Cardiac fibroblast (primary cell): Measurements from ENCODE around the gene PSKH1.
"Not testable (repeated sequence)": the region's sequence is repeated elsewhere in the genome, so short reads cannot be mapped to it uniquely, and the experiment has no call there.

ENCODE experiments used
- DNase-seq, 2 donors: peaks; one replicate each; pipeline versions ENCODE4 v3.0.0 to v3.0.0-alpha.2; 2010; ENCODE audit warnings: low read depth in 2 of 2
- H3K4me3 ChIP-seq, 2 donors: replicated peaks in 1 of 2; 1 replicate in 1 of 2; 2 replicates in 1 of 2; pipeline ENCODE4 v1.5.1; 2011; ENCODE audit warnings: low read depth in 2 of 2, low read length in 2 of 2, mild to moderate bottlenecking in 2 of 2, moderate library complexity in 1 of 2
- TF ChIP-seq, protein P1 (sequence below): IDR thresholded peaks from one replicate; pipeline ENCODE4 v1.5.1; 2011; ENCODE audit warnings: low read depth, mild to moderate bottlenecking, low read length, inconsistent platforms

The PSKH1 gene

DNA sequence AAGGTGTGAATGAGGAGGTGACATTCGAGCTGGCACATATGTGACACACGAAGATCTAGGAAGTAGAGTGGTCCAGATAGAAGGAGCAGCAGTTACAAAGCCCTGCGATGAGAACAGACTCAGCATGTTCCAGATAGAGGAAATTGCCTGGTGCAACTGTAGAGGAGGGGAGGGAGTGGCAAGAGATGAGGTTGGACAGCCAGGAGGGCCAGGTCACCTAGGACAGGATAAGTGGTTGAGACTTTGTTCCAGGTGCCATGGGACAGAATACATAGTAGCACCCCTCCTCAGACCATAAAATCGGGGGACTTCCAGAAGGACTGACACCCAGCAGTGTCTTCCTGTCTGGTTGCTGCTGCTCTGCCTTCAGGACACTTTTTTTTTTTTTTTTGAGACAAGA, 34.6 kb upstream of the PSKH1 start:
- DNase-seq = no peak
- TF ChIP-seq, protein P1, sequence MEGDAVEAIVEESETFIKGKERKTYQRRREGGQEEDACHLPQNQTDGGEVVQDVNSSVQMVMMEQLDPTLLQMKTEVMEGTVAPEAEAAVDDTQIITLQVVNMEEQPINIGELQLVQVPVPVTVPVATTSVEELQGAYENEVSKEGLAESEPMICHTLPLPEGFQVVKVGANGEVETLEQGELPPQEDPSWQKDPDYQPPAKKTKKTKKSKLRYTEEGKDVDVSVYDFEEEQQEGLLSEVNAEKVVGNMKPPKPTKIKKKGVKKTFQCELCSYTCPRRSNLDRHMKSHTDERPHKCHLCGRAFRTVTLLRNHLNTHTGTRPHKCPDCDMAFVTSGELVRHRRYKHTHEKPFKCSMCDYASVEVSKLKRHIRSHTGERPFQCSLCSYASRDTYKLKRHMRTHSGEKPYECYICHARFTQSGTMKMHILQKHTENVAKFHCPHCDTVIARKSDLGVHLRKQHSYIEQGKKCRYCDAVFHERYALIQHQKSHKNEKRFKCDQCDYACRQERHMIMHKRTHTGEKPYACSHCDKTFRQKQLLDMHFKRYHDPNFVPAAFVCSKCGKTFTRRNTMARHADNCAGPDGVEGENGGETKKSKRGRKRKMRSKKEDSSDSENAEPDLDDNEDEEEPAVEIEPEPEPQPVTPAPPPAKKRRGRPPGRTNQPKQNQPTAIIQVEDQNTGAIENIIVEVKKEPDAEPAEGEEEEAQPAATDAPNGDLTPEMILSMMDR = no peak
- no peak overlapping the region for H3K4me3 ChIP-seq

DNA sequence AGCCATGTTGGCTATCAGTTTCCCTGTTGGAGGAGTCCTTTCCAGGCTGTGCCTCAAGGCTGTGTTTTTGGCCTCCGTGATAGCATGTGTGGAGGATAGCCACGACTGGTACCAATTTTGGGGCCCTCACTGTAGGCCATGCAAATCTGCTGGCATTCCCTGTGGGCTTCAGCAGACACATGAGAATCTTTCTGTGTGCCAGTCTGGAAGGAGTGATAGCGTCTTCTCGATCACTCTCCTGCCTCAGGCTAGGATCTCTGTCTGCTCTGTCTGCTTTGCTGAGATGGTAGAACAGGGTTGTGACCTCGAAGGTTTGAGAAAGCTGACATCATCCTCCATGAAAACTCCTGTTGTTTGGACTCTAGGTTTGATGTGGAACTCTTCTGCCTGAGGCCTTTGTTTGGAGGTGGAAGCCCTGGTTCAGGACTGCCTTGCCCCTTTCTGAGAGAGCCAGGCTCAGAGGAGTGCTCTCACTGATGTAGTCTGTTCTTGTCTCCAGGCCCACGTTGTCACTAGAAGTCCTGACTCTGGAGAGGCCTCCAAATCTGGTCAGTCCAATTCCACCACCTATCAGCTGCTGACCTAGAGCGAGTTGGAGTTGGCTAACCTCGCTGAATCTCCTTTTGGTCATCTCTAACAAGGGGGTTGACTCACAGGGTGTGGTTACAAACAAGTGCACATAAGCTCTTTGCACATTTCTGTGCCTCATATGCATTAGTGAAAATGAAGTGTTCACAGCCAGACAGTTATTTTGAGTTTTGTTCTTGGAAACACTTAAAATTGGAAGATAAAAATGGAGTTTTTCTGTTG, 32.3 kb upstream of the PSKH1 start:
- TF ChIP-seq, protein P1 = no peak
- DNase-seq = peak; percentile 17 to 77
- no peak overlapping the region for H3K4me3 ChIP-seq

DNA sequence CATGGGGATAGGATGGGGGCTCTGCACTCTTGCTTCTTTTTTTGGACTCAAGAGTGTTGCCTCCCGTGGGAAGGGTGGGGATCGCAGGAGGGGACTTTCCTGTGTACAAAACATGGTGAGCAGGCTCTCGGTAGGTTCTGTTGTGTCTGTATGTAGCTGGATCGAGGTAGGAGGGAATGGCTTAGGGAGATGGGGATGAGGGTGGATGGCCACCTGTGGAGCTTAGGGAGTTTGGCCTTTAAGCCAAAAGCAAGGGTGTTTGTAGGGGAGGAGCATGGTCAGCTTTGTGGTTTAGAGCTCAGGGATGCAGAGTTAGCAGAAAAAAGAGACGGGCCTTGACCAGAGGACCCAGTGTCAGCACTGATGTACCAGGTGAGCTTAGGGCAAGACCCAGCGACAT, 31.2 kb upstream of the PSKH1 start:
- TF ChIP-seq, protein P1 = no peak
- no peak overlapping the region for H3K4me3 ChIP-seq
- no peak for DNase-seq

DNA sequence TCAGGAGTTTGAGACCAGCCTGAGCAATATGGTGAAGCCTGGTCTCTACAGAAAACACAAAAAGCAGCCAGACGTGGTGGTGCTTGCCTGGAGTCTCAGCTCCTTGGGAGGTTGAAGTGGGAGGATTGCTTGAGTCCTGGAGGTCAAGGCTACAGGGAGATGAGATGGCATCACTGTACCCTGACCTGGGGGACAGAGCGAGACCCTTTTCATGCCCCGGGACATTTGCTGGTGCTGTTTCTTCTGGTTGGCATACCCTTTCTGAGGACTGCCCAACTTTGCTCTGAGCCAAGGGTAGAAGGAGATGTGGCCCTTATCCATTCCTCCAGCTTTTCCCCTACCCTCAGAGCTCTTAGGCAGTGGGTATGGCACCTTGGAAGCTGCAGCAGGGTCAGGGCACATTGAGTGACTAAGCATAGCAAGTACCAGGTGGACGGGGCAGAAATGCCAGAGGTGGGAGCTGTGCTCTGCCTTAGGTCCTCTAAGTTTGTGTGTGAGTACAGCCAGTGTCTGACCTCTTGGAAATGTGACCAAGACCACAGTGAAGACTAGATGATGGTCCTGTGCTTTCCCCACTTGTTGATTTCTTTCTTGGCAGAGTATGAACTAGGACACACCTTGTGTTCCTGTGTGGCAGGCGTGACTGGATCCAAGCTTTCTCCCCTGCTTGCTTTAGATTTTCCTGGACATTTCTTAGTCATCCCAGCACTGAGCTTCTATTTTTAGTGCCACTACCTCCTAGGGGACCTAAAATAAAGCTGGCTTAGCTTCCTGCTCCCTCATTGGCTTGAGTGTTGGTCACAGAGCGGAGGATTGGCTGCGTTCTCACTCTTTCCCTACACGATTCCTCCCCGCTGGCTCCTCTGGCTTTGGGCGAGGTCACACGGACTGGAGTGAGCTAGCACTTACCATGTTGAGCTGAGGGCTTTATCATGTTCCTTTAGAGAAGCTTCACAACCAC, 30.2 kb upstream of the PSKH1 start:
- DNase-seq = peak; percentile 79 to 90
- peak overlapping the region in 1 of 2 donors; percentile 0 for H3K4me3 ChIP-seq
- TF ChIP-seq, protein P1 = no peak

DNA sequence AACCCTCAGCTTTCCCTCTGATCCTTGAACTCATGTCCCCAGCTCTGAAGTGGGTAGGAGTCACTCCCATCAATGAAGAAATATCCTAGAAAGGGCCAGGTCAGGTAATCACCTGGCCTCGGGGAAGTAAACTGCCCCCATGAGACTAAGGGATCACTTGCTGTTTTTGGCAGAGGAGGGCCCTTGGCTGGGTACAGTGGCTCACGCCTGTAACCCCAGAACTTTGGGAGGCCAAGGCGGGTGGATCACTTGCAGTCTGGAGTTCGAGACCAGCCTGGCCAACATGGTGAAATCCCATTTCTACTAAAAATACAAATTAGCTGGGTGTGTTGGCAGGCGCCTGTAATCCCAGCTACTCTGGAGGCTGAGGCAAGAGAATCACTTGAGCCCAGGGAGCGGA, 29.0 kb upstream of the PSKH1 start:
- DNase-seq, H3K4me3 ChIP-seq: not testable (repeated sequence)

DNA sequence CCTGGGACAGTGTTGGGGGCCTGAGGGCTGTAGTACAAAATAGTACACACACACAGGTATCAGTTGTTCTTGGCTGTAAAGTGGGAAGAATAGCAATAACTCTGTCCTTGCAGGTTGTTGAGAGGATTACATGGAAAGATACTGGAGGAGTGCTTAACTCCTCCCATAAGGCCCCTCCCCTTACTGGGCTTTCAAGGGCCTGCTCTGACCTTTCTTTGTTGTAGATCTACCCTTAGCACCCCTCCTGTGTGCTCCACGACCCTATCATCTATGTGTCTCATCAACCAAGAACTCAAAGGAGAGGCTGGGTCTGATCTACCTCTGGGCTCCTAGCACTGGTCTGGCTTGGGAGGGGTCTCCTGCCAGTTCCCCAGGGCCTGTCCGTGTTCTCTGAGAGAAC, 28.5 kb upstream of the PSKH1 start:
- DNase-seq = no peak
- H3K4me3 ChIP-seq = no peak overlapping the region
- TF ChIP-seq, protein P1 = no peak

DNA sequence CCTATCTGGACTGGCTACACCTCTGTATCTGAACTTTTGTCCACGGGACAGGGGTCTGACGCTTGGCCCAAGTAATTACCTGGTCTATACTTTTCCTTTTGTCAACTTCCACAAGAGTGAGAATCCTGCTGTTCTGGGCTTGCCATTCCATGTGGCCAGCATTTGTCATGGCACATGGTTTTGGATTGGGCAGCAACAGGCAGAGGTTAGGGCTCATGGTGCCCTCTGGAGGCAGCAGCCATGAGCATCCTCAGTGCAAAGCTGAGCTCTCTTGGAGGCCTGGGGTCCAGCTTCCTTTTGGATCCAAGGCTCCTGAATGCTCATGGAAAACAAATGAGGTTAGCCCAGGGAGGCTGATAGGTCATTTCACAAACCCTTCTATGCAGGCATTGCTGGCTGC, 27.7 kb upstream of the PSKH1 start:
- no peak overlapping the region for H3K4me3 ChIP-seq
- TF ChIP-seq, protein P1 = peak; percentile 55
- DNase-seq = peak; percentile 55 to 56
